ENCODE measurements around the gene NLE1.

GRCh38 chr17:35103271-35103670 is 38.8 kb downstream of the NLE1 start:
- TF ChIP-seq, protein P1, sequence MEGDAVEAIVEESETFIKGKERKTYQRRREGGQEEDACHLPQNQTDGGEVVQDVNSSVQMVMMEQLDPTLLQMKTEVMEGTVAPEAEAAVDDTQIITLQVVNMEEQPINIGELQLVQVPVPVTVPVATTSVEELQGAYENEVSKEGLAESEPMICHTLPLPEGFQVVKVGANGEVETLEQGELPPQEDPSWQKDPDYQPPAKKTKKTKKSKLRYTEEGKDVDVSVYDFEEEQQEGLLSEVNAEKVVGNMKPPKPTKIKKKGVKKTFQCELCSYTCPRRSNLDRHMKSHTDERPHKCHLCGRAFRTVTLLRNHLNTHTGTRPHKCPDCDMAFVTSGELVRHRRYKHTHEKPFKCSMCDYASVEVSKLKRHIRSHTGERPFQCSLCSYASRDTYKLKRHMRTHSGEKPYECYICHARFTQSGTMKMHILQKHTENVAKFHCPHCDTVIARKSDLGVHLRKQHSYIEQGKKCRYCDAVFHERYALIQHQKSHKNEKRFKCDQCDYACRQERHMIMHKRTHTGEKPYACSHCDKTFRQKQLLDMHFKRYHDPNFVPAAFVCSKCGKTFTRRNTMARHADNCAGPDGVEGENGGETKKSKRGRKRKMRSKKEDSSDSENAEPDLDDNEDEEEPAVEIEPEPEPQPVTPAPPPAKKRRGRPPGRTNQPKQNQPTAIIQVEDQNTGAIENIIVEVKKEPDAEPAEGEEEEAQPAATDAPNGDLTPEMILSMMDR (conservative IDR thresholded peaks at IDR 0.05; ENCODE audit: low read length): no peak
- no peak for TF ChIP-seq EZH2phosphoT487 (IDR thresholded peaks at IDR 0.05; ENCODE audit: borderline replicate concordance, low read depth, low read length)

Measured in OCI-LY7 (cell line).